Left hindlimb (tissue), 1 donor: ENCODE results near the gene LRR1.
"Not testable (repeated sequence)": the region's sequence is repeated elsewhere in the genome, so short reads cannot be mapped to it uniquely, and the experiment has no call there.

Experiments used
- DNase-seq: peaks from one replicate; pipeline ENCODE4 v3.0.0-alpha.2; 2018

The LRR1 gene

DNA sequence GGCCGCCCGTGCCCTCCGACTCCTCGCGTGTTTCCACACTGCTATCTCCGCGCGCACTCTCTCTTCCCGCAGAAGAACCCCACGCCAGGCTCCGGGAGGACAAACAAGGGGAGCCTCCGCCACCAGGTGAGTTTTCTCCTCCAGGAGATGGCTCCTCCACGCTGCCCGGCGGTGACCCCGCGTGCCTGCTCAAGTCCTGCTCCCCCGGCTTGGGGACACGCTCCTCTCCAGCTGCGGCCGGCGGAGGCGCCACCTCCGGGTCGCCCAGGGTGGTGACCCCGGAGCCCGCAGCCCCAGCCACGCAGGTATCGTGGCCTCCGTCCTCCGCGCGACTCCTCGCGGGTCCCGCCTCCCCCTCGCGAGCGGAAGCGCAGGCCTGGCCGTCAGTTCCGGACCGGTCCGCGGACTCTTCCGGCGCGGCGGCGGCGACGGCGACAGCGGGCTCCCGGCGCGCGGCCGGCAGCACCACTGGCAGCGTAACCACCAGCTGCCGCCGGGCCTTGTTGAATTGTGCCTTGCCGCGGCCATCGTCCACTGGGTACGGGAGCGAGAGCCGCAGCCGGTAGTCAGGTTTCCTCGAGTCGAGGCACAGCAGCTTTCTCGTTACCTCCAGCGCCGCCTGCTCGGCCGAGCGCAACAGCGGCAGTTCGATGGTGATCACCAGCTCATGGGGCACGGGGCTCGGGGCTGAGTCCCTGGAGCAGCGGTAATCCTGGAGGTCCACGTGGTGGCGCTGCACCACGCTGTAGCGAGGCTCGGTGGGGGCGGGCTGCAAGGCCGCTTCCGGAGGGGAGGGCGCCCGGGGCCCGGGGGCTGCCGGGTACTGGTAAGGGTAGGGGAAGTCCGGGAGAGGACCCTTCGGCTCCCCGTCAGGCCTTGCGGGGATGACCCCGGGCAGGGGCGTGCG, 35.2 kb downstream of the LRR1 start:
- DNase-seq: peak; percentile 98

DNA sequence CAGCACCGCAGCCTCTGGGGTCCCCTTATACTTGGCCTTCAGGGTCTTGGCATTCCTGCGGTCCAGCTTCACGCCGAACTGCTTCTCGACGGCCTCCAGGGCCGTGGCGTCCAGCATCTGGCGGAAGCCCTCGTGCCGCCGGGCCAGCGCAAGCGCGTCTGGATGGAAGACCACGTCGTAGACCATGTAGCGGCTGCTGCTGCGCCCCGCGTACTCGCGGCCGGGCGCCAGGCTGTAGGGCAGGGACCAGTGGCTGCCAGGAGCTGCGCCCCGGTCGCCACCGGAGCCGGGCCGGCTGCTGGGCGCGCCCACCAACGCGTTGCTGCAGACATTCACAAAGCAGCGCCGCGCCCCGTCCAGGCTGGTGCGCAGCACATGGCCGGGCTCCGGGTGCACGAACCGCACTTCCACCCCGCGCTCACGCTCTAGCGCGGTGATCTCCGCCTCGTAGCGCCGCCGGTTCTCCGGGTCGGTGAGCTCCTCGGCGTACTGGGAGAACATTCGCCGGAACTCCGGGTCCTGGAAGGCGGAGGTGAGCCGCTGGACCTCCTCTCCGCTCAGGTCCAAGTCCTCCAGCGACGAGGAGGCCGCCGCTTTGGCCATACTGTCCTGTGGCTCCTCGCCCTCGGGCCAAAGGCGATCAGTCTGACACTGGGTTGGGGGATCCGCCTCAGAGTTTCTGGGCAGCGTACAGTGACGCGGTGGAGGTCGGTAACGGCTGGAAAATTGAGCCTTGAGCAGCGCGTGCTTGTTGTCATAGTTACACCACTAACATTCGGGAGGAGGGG, 36.0 kb downstream of the LRR1 start, which contains the start of gene DNAAF2:
TSS of gene DNAAF2 (minus strand) at position 698 of the 788 bp plus-strand sequence. CDS start at position 603, 95 bp downstream.
- peak; percentile 82 for DNase-seq

DNA sequence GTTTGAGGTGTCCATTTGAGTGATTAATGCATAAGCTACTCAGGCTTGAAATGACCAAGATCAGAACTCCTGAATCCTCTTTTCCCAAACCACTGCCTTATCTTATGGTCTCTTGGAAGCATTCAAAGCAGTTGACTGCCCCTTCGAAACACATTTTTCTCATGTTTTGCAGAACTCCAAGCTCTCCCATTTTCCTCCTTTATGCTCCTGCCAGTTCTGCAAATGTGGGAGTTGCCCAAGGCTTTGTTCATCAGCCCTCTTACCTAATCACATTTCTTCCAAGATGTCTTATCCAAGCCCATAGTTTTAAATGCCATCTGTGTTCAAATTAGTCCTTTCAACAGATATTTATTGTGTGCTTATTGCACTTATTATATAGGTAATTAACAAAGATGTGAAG, 38.1 kb downstream of the LRR1 start:
- no peak for DNase-seq

DNA sequence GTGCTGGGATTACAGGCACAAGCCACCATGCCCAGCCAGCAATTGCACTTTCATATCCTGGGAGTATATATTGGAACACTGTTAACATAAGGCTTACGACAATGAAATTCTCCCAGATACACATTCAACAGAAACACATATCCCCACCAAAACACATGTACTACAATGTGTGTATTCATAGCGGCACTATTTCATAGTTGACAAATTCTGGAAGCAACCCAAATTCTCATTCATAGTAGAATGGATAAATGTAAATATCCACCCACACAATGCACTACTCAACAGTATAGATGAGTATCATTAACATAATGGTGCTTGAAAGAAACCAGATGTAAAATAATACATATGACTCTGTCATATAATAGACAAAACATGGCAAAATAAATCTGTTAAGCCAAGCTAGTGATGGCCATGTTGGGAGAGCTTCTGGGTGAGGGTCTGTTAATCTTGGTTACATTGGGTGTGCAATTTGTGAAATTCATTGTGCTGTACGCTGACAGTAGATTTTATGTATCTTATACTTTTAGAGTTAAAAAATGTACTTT, 38.9 kb downstream of the LRR1 start:
- no peak for DNase-seq

DNA sequence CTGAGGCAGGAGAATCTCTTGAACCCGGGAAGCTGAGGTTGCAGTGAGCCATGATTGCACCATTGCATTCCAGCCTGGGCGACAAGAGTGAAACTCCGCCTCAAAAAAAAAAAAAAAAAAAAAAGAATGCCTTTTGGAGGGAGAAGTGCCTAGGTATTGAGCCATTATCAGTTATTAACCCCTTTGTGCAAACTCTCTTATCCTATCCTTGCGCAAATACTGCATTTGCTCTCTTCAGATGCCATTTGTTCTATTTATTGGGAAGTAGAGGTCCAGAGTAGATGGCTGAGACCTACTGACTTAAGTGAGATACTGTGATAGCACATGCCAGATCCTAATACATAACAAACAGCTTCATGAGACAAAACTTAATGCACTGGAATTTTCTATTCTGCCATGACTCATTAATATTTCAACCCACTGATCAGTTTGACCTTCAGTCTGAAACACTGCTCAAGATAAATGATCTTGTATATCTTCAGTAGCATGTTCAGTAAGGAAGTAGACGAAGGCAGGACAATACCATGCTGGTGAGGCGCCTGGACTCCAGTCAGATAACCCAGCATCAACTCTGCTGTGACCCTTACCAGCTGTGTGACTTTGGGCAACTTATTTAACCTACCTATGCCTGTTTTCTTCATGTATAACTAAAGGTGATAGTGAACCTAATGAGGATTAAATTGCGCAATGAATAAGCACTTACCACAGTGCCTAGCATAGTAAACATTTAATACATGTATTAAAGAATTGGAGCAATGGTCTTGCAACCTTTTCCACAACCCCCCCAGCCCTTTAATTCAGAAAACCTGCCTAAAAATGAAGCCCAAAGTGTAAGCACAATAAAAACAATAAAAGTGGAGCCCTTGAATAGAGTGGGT, 42.0 kb downstream of the LRR1 start:
- no peak for DNase-seq

DNA sequence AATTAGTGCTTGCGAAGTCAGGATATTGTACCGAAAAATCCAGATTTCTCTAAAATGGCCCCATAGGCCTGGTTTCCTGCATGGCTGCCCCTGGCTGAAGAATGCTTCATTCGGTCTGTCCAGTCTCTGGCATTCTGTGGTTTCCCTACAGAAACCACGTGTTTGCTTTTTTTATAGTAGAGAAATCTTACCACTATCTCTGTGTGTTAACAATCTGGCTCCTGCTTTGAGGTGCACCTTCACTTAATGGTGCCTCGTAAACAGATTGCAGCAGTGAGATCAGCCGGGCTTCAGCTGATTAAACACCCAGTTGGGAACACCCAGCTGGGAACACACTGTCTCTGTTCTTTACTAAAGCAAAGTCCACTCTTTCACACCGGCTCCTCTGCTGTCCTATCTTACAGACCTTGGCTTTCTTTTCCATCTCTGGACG, 43.0 kb downstream of the LRR1 start:
- DNase-seq: no peak

DNA sequence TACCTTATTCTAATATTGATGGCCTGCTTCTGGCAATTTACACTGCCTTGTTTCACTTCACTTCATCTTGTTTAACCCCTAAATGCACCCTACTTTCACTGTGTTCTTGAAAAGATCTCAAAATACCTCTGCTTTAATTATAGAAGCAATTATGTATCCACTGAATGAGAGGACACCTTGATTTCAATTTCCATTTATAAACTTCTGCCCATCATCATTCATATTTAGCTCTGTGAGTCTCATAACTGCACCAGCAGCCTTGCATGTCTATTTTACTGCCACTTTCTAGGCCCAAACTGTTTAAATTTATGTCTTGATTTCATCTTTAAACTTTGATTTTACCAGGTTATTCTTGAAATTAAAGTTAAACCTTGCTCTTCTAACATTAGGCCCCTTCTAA, 43.4 kb downstream of the LRR1 start:
- no peak for DNase-seq

DNA sequence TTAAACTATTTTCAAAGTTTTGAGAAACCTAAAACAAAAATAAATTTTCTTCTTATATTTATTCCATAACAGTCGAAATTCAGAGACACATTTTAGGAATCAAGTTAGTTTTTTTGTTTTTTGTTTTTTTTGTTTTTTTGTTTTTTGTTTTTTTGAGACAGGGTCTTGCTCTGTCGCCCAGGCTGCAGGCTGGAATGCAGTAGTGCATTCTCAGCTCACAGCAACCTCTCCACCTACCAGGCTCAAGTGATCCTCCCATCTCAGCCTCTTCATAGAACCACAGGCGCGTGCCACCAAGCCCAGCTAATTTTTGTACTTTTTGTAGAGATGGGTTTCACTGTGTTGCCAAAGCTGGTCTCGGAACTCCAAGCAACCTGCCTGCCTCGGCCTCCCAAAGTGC, 54.8 kb downstream of the LRR1 start:
- DNase-seq: no peak

DNA sequence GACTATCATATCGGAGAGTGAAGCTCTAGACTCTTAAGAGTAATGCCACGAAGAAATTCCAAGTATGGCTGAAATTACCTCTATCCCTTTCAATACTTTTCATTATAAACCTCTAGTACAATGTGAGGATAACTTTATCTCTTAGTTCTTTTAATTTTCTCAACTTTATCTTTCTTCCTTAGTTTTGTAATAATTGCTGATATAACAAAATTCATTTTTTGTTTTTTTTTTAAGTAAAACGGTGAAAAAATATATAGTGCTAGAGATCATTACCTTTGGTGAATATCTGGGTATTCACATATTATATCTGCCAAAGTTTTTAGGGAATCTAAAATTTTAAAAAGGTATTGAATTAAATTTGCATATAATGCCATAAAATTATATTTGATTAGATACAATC, 55.8 kb downstream of the LRR1 start:
- DNase-seq: no peak

DNA sequence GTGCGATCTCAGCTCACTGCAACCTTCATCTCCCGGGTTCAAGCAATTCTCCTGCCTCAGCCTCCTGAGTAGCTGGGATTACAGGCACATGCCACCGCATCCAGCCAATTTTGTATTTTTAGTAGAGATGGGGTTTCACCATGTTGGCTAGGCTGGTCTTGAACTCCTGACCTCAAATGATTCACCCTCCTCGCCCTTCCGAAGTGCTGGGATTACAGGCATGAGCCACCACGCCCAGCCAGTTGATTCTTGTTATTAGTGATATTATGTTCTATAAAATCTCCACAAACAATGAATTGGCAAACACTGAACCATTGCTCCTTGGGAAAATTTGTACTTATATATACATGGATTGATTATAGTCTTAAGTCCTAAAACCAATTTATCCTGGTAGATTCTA, 58.8 kb downstream of the LRR1 start:
- not testable (repeated sequence) for DNase-seq

DNA sequence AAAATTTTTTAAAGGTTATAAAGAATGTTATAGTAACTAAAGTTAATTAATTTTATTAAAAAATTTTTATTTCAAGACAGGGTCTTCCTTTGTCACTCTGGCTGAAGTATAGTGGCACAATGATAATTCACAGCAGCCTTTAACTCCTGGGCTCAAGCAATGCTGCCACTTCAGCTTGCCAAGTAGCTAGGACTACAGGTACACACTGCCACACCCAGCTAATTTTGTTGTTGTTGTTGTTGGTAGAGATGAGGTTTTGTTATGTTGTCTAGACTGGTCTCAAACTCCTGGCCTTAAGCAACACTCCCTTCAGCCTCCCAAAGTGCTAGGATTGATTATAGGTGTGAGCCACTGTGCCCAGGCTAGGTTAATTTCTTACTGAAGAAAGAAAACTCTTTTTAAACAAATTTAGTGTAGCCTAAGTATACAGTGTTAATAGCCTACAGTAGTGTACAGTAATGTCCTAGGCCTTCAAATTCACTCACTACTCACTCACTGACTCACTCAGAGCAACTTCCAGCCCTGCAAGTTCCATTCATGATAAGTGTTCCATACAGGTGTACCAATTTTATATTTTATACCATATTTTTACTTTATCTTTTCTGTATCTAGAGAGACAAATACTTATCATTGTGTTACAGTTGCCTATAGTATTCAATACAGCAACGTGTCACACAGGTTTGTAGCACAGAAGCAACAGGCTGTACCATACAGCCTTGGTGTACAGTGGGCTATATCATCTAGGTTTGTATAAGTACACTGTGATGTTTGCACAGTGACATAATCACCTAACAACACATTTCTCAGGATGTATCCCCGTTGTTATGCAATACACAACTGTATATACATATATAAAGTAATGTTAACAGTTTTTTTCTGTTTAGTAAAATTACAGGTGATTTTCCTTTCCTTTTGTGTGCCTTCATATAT, 61.1 kb downstream of the LRR1 start:
- DNase-seq: no peak
